ENCODE results near the gene ZCCHC14.

The ZCCHC14 gene

DNA sequence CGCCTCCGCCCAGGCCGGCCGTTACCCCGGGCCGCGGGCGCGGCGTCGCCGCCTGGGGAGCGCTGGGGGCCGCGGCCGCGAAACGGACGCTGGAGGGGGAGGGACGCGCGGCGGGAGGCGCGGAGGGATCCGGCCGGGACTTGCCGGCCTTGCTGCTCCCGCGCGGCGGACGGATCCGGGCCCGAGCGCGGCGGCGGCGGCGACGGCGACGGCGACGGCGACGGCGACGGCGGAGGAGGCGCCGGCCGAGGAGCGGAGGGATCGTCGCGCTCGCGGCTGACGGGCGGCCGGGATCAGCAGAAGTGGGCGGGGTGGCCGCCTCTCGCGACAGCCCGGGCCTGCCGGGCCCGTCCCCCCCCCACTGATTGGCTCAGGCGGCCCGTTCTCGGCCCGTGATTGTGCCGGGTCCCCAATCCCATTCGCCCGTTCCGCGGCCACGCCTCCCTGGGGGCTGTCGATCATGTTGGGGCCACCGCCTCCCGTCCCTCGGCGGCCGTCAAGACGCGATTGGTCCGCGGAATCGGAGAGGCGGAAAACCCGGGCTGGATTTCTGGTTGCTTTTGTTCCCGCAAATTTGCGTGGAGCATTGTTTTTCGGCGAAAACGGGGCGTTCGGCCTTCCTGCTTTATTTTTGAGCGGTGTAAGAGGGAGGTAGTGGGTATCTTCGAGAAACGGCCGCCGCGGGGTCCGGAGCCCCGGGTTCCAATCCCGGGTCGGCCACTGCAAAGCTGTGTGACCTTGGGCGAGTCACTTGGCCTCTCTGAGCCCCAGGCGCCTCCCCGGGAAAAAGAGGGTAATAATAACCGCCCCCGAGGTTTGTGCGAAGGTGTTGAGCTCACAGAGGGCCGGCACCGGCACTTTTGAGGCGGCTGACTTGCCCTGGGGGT lies at the start of gene ZCCHC14:
TSS of gene ZCCHC14 (minus strand) at position 304 of the 887 bp plus-strand sequence. CDS start 786 bp downstream, outside the sequence.
- peak; percentile 99 for DNase-seq

DNA sequence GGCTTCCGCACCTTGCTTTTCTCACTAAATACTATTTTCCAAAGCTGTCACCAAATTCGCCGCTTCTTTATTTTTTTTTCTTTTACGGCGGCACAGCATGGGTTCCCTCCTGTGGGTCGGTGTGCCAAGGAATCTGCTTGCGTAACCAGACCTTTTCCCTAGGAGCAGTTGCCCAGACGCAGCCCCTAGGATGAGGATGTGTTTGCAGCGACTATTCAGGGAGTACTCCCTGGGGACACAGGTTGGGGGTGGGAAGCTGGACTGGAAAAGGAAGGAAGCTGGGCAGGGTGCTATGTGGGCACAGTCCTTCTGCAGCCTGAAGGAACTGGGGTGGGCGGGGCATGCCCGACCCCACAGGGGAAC lies 49.0 kb upstream of the ZCCHC14 start:
- DNase-seq = no peak

DNA sequence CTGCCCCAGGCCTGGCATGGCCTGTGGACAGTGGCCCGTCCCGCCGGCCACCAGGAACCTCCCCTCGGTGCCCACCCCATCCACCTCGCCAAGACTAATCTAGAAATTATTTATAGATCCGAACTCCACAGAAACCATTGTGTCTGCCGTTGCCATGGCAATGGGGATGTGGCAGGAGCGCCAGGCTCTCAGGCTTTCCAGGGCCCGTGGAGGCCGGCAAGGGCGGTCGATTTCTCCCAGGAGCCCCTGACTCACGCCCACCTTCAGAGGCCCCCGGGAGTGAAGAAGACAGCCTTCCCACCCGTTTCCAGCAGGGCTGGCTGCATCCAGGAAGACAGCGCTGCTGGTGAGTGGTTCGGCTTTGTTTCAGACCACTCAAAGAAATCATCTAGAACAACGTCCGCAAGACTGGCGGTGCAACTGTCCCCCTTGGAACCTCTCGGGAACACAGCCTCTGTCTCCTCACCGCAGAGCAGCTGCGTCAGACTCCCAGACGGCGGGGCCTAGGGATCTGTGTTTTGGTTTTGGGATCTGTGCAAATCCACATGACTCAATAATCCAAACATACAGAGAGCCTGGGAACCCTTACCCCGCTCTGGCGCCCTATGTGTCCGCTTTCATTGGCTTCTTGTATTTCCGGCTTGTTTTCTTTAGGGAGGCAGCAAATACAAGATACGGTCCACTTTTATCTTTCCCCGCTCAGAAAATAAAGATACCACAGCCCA lies 48.5 kb upstream of the ZCCHC14 start:
- no peak for DNase-seq

DNA sequence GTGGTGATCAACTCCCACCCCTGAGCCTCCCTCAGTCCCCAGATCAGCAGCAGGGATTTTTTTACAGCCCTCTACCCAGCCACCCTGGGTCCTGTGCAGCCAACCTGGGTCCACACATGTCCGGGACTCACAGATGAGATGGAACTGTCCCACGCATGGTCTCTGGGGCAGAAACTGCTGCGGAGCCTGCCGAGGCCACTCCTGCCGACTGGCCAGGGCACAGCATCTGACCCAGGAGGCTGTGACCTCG lies 48.0 kb upstream of the ZCCHC14 start:
- DNase-seq = no peak

DNA sequence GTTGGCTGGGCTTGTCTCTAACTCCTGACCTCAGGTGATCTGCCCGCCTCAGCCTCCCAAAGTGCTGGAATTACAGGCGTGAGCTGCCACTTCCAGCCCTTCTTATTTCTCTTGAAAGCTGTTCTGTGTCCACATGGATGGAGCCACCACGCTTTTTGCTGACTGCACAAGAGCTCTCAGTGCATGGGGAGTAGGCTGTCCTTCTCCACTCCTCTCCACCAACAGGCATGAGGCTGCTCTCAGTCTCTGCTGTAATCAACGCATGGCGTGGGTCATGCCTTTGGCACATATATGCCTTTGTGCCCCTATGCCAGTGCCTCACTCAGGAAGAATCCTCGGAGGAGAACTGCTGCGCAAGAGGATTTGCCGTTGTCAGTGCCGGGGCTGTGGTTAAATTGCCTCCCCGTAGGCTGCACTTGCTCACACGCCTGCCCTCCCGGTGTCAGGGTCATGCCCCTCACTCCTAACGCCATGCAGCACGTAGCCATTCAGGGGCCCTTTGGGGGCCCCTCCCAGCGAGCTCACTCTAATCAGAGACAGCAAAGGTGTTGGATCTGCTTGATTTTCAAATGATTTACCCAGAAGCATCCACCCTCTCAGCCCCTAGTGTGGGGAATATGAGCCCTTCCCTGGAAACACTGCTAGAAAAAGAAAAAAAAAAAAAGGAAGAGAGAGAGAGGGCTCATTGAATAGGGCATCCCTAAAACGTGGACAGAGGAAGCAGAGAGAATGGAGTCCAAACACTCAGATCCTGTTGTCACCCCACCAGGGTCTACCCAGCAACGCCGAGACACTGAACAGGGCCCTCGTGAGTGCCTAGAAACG lies 47.5 kb upstream of the ZCCHC14 start:
- DNase-seq = no peak

DNA sequence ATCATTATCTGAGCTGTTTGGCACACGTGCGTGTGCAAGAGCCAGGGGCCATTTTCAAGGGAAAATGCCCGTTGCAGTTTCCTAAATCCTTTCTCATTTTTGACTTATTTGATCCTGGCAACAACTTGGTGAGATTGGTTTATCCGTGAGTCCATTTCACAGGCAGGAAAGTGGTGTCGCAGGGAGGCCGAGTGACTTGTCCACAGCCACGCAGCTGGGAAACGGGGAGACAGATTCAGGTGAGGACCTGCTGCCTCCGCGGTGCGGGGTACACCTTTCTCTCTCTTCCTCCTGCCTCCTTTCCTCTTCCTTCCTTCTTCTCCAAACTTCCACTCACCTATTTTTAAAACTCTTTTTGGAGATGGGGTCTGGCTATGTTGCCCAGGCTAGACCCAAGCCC lies 46.3 kb upstream of the ZCCHC14 start:
- no peak for DNase-seq

DNA sequence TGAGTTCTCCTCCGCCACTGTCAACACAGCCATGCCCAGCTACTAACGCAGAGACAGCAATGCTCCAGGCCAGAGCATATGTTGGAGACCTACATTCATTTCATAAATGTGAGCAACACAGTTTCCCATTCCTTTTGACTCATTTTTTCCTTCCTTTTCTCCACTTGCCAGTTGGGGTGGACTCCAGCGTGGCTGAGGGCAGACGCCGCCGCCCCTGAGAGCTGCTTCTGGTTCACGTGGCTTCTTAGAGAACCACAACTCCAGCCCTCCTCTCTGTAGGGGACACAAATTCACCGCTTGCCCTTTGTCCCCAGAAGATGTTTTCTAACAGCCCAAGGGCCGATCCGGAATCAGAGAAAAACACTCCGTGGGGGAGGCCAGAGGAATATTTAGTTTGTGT lies 45.8 kb upstream of the ZCCHC14 start:
- DNase-seq = no peak

DNA sequence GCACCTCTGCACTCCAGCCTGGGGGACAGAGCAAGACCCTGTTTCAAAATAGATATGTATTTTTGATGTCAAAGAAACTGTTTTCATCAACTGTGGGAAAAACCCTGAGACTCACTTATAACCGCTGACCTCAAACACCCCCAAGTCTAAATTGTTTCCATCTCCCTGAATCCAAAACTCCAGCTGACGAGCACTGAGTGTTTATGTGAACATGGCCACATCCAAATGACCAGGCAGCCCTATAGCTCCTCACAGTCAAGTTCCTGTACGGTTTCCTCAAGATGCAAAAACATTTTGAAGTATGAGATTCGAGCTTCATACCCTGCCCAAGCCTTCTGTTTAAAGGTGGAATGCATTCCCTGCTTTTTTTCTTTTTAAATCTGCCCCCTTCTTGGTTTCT lies 45.3 kb upstream of the ZCCHC14 start:
- DNase-seq = no peak

DNA sequence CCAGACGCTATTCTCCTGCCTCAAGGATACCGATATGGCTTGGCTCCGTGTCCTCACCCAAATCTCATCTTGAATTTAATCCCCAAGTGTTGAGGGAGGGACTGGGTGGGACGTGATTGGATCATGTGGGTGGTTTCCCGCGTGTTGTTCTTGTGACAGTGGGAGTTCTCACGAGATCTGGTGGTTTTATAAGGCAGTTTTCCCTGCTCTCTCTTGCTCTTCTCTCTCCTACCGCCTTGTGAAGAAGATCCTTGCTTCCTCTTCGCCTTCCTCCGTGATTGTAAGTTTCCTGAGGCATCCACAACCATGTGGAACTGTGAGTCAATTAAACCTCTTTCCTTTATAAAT lies 43.9 kb upstream of the ZCCHC14 start:
- no peak for DNase-seq

DNA sequence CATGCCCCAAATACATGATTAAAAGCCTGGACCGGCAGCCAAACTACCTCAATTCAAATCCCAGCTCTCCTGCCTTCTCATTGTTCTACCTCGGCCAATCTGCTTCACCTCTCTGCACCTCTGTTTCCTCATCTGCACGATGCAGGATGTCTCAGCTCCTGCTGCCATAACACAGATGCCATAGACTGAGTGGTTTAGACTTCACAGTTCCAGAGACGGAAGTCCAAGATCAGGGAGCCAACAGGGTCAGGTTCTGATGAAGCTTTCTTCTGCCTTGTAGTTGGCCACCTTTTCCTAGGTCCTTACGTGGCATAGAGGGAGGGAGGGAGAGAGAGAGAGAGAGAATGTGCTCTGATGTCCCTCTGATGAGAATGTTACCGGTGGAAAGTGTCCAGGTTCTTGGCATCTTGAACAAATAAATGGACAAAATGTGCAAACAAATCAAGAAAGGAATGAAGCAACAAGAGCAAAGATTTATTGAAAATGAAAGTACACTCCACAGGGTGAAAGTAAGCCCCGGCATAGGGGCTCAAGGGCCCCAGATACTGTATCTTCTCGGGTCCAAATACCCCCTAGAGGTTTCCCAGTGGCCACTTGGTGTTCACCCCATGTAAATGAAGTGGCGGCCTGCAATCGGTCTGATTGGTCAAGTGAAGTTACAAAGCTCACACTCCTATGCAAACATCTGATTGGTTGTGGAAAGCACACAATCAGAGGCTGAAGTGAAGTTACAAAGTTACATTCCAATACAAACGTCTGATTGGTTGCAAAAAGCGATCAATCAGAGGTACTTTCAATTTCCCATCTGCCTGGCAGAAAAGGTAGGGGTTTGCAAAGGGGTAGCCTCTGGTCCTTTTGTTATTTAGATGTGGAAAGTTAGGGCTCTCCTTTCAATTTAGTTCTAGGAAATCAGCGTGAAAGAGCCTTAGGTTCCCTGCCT lies 43.3 kb upstream of the ZCCHC14 start:
- no peak for DNase-seq

DNA sequence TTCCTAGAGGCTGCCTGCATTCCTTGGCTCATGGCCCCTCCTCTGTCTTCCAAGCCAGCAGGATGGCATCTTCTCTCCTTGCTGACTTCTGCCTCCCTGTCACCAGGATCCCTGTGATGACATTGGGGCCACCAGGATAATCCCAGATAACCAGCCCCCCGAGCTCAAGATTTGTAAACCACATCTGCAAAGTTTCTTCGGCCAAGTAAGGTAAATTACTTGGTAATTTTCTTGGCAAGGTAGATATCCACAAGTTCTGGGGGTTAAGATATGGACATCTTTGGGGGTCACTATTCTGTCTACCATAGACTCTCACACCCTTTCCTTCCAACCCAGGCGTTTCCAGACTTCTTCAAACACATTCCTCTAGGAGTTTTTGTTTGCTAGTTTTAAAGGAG lies 42.6 kb upstream of the ZCCHC14 start:
- no peak for DNase-seq

DNA sequence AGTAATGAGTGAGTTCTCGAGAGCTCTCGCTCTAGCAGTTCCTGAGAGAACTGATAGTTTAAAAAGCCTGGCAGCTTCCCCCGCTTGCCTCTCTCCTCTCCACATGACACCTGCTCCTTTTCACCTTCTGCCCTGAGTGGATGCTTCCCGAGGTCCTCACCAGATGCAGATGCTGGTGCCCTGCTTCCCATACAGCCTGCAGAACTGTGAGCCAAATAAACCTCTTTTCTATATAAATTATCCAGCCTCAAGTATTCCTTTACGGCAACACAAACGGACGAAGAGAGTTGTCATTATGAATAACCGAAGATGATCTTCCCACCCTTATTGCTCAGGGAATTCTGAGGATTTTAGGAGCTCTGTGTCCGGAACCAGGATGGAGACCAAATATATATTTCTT lies 41.9 kb upstream of the ZCCHC14 start:
- no peak for DNase-seq

DNA sequence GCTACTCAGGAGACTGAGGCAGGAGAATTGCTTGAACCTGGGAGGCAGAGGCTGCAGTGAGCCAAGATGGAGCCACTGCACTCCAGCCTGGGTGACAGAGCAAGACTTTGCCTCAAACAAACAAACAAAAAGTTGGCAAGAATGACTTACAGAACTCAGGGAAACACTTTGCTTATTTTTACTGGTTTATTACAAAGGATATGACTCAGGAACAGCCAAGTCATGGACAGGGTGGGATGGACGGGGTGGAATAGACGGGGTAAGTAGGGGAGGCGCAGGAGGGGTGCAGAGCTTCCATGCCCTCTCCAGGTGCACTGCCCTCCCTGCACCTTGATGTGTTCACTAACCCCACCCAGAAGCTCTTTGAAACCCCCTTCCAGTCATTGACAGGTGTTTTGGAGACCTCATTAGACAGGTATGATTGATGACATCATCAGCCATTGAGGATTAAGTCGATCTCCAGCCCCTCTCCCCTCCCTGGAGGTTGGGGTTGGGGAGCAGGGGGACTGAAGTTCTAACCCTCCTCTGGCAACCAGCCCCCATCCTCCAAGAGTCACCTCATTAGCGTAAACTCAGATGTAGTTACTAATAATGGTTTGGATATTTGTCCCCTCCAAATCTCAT lies 41.3 kb upstream of the ZCCHC14 start:
- DNase-seq = no peak

DNA sequence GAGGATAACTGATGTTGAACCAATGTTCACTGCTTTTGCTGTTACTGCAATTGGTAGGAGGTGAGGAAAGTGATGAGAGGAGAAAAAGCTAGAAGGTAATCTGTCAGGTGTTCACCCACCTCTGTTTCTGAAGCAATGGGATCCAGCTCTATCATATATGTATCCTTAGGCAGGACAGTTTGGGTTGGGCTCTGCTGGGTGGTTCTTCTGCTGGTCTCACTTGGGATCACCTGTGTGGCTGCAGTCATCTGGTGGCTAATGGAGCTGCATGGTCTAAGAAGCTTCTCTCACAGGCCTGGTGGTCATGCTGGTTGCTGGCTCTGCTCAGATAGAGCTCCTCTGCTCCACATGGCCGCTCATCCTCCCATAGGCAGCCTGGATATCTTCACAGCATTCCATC lies 40.2 kb upstream of the ZCCHC14 start:
- no peak for DNase-seq

DNA sequence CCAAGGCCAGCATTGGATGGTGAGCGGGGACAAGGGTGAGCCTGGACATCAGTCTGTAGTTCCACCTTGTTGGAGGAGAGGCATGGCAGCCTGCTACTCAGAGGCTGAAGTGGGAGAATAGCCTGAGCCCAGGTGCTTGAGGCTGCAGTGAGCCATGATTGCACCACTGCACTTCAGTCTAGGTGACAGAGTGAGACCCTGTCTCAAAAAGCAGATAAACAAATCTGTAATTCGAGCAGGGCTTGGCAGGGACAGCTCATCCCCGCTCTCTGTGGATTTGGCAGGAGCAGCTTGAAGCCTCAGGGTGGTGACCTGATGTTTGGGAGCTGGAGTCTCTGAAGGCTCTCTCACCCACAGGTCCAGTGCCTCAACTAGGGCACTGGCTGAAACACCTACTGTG lies 38.6 kb upstream of the ZCCHC14 start:
- DNase-seq = no peak

DNA sequence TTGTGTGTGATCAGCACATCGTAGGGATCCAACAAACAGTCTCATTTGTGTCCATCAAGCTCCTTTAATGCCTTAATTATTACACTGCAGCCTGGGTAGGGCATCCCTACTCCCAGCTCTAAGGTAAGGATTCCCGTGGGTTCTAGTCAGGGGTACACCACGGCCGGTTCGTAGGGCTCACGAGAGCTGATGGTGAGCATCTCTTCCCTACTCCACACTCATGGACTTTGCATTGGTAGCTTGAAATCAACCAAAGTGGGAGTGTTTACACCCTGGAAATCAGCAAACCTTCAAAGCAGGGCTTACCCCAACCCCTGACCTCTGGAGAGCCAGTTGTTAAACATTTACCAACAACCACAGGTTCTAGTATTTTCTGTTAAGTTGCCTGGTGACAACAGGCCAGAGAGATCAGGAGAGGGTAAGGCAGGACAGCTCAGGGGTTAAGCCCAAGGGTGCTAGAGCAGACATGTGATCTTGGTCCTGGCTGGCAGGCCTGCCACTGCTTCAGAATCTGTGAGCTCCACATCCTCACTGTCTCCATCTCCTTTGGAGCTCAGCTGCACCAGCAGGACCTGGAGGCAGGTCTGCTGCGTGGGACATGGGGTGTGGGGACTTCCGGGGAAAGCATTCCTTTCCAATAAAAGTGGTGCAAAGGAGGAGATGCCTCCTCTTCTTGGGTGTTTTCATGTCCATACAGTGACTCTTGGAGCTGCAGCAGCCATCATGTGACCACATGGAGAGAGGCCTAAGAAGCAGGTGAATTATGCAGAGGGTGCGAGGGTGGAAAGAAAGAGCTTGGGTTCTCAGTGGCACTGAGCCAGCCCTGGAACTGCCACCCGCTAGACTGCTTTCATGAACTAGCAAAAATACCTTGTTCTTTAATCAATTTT lies 36.1 kb upstream of the ZCCHC14 start:
- DNase-seq = no peak

DNA sequence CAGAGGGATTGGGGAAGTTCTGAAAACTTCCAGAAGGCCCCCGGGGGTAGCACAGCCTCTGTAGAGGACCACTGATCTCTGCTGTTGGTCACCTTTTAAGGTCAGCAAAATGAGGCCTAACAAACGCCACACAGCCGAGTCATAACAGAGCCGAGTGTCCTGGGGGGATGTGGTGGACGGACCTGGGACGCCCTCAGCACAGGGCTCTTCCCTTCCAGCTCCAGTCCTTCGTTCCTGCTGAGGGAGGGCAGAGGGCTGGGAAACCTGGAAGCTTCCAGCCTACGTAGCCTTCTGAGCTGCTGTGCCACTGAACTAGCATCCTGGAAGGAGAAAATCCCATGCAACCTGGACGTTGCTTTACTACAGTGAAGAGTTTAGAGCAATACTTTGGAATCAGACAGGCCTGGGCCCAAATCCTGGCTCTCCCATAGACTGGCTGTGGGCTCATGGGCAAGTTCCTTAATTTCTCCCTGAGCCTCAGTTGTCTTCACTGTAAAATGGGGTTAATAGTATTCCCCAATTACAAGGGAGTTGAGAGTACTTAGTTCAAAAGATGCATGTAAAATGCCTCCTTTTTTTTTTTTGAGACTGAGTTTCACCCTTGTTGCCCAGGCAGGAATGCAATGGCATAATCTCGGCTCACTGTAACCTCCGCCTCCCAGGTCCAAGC lies 34.4 kb upstream of the ZCCHC14 start:
- no peak for DNase-seq

DNA sequence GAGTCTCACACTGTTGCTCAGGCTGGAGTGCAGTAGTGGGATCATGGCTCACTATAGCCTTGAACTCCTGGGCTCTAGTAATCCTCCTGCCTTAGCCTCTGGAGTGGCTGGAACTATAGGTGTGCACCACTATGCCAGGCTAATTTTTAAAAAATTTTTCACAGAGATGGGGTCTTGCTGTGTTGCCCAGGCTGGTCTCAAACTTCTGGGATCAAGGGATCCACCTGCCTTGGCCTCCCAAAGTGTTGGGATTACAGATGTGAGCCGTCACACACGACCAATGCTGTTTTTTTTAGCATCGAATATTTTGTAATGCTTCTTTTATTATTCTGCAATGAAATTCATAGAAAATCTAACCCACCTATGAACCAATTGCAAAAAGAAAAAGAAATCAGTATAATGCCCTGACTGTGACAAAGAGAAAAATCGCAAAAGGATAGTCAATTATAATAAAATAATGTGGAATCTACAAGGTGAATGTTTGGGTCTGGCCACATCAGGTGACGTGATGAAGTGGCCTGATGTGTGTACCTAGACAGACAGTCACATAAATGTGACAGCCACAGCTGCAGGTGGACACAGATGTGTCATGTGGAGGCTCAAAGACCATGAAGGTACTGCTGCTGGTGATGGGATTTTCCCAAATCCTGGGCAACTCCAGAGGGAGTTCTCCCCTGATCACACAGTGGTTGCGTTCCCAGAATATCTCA lies 33.6 kb upstream of the ZCCHC14 start:
- no peak for DNase-seq

DNA sequence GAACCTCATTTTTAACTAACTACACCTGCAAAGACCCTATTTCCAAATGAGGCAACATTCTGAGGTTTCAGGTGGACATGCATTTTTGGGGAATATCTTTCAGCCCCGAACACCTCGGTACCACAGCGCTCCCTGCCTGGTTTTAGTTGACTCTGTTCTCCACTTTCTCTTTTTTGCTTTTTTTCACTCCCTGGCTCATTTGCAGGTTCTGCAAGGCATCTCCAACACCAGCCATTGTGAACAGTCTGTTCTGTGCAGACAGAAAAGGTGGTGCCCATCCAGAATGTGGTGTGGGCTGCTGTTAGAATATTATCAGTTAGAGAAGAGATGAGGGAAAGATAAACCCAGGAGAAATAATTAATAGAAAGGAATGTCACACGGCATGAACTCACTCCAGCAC lies 32.5 kb upstream of the ZCCHC14 start:
- DNase-seq = no peak

DNA sequence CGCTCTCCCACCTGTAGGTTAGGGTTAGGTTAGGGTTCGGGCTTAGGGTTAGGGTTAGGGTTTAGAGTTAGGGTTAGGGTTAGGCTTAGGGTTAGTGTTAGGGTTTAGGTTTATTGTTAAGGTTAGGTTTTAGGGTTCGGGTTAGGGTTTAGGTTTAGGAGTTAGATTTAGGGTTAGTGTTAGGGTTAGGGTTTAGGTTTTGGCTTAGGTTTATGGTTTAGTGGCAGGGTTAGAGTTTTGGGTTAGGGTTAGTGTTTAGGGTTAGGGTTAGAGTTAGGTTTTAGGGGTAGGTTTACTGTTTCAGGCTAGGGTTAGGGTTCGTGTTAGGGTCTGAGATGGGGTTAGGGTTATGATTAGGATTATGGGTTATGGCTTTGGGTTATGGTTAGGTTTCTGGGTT lies 31.6 kb upstream of the ZCCHC14 start:
- no peak for DNase-seq

All from CD4-positive, alpha-beta T cell treated with Interleukin-21 for 1 hour (primary cell).